GM20000 (cell line): Measurements from ENCODE around the gene PGAP3.

ENCODE experiments used
- DNase-seq: peaks from one replicate; pipeline ENCODE4 v3.0.0; 2012; ENCODE audit warnings: low spot score
- CTCF ChIP-seq: IDR thresholded peaks from 2 replicates; pipeline ENCODE4 v1.5.1; 2012; ENCODE audit warnings: mild to moderate bottlenecking, control low read depth; ENCODE audit errors: extremely low read depth, missing control alignments

Gene PGAP3

GRCh38 chr17:39662551-39663339, 25.1 kb downstream of the PGAP3 start:
- no peak for TF ChIP-seq CTCF
- no peak for DNase-seq

- DNase-seq = no peak
- no peak for TF ChIP-seq CTCF
Observed at GRCh38 chr17:39661744-39662541, 25.9 kb downstream of the PGAP3 start.

- no peak for TF ChIP-seq CTCF
- no peak for DNase-seq
Observed at GRCh38 chr17:39660397-39661385, 27.2 kb downstream of the PGAP3 start.

GRCh38 chr17:39660011-39660360, 27.9 kb downstream of the PGAP3 start:
- TF ChIP-seq CTCF = no peak
- no peak for DNase-seq

- DNase-seq = no peak
- TF ChIP-seq CTCF = no peak
Observed at GRCh38 chr17:39659279-39660010, 28.4 kb downstream of the PGAP3 start.

GRCh38 chr17:39658760-39659159, 29.1 kb downstream of the PGAP3 start:
- DNase-seq = no peak
- no peak for TF ChIP-seq CTCF
